Measurements from ENCODE around the gene NPHP3. TPM values are rescaled to one million over a fixed set of nuclear protein-coding genes. Genes with fewer than 3 reads are reported as not detected.

Gene NPHP3
- total RNA-seq, 1 donor from 2014 or later, result 29.5 TPM

DNA sequence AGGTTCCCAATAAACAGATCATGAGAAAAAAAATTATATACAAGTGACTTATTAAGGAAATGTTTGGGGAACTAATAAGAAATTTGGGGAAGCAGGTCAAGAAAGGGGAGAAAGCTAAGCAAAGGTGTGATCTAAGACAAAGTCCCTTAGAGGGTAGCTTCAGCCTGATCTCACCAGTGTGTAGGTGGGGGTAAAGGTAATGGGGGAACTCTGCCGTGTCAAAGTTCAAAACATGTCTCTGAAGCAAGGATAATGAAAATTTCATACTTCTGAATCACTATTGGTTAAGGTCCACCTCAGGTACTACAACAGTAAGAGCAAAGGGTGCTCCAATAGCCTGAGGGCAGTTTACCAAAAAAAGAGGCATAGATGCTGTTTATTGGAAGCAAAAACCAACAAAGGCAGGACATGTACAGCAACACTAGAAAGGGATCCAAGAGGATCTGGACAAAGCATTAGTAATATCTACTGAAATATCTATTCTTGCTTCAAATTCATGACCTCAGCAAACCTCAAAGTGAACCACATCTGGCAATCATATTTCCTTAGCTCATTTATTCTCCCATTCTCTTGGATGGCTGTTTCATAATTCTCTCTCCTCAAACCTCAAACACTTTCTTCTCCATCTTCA, 69.5 kb downstream of the NPHP3 start:
- no peaks in the 10 kb centered on the region for H3K9me3 Mint-ChIP-seq
- H3K27me3 Mint-ChIP-seq (ENCODE audit: low read depth), result no peaks in the 10 kb centered on the region
- TF ChIP-seq, protein P1, sequence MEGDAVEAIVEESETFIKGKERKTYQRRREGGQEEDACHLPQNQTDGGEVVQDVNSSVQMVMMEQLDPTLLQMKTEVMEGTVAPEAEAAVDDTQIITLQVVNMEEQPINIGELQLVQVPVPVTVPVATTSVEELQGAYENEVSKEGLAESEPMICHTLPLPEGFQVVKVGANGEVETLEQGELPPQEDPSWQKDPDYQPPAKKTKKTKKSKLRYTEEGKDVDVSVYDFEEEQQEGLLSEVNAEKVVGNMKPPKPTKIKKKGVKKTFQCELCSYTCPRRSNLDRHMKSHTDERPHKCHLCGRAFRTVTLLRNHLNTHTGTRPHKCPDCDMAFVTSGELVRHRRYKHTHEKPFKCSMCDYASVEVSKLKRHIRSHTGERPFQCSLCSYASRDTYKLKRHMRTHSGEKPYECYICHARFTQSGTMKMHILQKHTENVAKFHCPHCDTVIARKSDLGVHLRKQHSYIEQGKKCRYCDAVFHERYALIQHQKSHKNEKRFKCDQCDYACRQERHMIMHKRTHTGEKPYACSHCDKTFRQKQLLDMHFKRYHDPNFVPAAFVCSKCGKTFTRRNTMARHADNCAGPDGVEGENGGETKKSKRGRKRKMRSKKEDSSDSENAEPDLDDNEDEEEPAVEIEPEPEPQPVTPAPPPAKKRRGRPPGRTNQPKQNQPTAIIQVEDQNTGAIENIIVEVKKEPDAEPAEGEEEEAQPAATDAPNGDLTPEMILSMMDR (IDR thresholded peaks at IDR 0.05; ENCODE audit: unreplicated experiment), result no peak
- H3K4me1 Mint-ChIP-seq, result peaks cover 3% of the 10 kb centered on the region
- no peaks in the 10 kb centered on the region for H3K36me3 Mint-ChIP-seq
- no peak overlapping the region for H3K27ac Mint-ChIP-seq
- no peak overlapping the region for H3K4me3 Mint-ChIP-seq
- DNase-seq (ENCODE audit: low spot score in 2 of 2, unreplicated experiment in 2 of 2), result no peak

DNA sequence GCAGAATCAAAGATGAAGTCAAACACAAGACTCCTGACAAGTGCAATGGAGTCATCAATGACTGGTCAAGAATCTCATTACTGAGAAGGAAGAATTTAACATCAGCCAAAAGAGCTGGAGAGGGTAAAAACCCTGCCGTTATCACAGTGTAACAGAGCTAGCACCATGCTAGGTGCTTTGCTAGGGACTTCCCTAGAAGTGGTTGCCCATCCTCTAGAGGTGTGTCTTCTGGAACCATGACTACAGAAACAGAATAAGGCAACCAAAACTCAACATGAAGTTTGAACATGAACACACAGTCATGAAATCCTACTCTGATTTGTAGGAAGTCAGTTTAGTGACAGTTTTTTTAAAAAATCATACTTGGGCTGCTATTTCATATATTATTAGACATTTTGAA, 72.1 kb downstream of the NPHP3 start:
- no peaks in the 10 kb centered on the region for H3K9me3 Mint-ChIP-seq
- no peaks in the 10 kb centered on the region for H3K36me3 Mint-ChIP-seq
- no peak overlapping the region for H3K27ac Mint-ChIP-seq
- DNase-seq (ENCODE audit: low spot score in 2 of 2, unreplicated experiment in 2 of 2), result no peak
- no peaks in the 10 kb centered on the region for H3K4me1 Mint-ChIP-seq
- H3K4me3 Mint-ChIP-seq, result no peak overlapping the region
- TF ChIP-seq, protein P1 (IDR thresholded peaks at IDR 0.05; ENCODE audit: unreplicated experiment), result no peak
- no peaks in the 10 kb centered on the region for H3K27me3 Mint-ChIP-seq (ENCODE audit: low read depth)

DNA sequence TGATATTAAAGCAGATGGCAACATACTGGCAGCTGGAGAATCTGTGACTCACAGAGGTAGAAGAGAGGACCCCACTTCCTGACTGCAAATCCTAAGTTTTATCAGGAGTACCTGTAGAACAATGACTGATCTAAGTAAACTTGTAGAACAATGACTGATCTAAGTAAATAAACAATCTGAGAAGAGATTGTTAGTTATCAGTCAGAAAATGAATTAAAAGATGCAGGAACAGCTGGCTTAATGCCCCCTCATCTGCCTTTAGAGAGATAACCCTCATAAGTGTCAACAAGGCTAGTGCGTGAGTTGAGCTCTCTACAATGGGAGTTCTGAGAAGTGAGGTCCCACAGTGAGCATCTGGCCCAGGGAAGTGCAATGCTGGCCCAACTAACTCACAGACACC, 77.2 kb downstream of the NPHP3 start:
- no peak for DNase-seq (ENCODE audit: low spot score in 2 of 2, unreplicated experiment in 2 of 2)
- no peaks in the 10 kb centered on the region for H3K4me1 Mint-ChIP-seq
- H3K4me3 Mint-ChIP-seq, result no peak overlapping the region
- no peaks in the 10 kb centered on the region for H3K27me3 Mint-ChIP-seq (ENCODE audit: low read depth)
- no peaks in the 10 kb centered on the region for H3K9me3 Mint-ChIP-seq
- no peaks in the 10 kb centered on the region for H3K36me3 Mint-ChIP-seq
- TF ChIP-seq, protein P1 (IDR thresholded peaks at IDR 0.05; ENCODE audit: unreplicated experiment), result no peak
- no peak overlapping the region for H3K27ac Mint-ChIP-seq

DNA sequence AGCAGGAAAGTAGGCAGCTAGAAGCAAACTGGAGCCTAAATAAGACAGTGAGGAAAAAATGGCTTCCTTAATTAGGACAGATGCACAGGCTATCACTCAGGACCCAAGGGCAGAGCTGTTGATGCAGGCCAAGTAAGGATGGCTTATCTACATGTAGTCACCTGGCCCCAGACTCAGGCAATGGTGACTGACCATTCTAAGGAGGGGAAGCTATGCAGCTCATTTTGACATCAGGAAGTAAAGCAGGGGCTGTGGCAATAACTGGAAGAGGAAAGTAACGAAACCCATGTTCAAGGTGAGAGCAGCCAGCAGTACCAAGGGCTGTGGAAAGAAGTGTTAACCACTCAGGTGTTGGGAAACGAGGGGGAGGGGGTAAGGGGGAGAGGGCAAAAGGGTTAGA, 78.8 kb downstream of the NPHP3 start:
- no peak overlapping the region for H3K27ac Mint-ChIP-seq

DNA sequence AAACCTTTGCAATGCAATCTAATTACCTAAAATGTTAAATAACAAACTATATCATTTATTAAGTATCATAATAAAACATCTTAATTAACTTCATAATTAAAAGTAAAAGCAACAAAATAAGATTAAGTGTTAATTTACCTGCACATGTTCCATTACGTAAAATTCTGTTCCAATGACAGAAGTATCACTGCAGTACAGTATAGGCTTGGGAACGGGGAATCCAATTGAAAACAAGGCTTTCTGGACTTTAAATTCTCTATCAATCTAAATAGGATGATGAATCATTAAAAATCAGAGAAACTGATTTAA, 79.7 kb downstream of the NPHP3 start:
- Mint-ChIP-seq H3K27me3 (ENCODE audit: low read depth) (no peaks in the 10 kb centered on the region), H3K27ac (no peak overlapping the region), H3K9me3 (no peaks in the 10 kb centered on the region), H3K4me1 (no peaks in the 10 kb centered on the region), H3K36me3 (peaks cover 3% of the 10 kb centered on the region), H3K4me3 (no peak overlapping the region)
- TF ChIP-seq, protein P1 (IDR thresholded peaks at IDR 0.05; ENCODE audit: unreplicated experiment), result peak; percentile 31
- DNase-seq (ENCODE audit: low spot score in 2 of 2, unreplicated experiment in 2 of 2), result no peak

More for the DNA sequence above, 78.8 kb downstream of the NPHP3 start:
- H3K9me3 Mint-ChIP-seq, result no peaks in the 10 kb centered on the region
- TF ChIP-seq, protein P1 (IDR thresholded peaks at IDR 0.05; ENCODE audit: unreplicated experiment), result no peak
- peaks cover 3% of the 10 kb centered on the region for H3K36me3 Mint-ChIP-seq
- no peak overlapping the region for H3K4me3 Mint-ChIP-seq
- no peak for DNase-seq (ENCODE audit: low spot score in 2 of 2, unreplicated experiment in 2 of 2)
- H3K27me3 Mint-ChIP-seq (ENCODE audit: low read depth), result no peaks in the 10 kb centered on the region
- no peaks in the 10 kb centered on the region for H3K4me1 Mint-ChIP-seq

Data from mesothelial cell of epicardium (in vitro differentiated cells).